A673 (cell line): ENCODE measurements around the gene ADGRG7. TPM values are rescaled to one million over a fixed set of nuclear protein-coding genes. Genes with fewer than 3 reads are reported as not detected.

Experiments
- BruUV-seq: library from RNA; stranded (reverse); fragments of 400-500 nt; replicated peaks from 2 replicates; lab custom pipeline; 2021; lab: Mats Ljungman, UMichigan
- CTCF ChIA-PET: fragments of 300-600 bp; sonication (Branson Sonifier 250); formaldehyde crosslinking; loops from one replicate; lab custom pipeline; 2022; ENCODE audit warnings: antibody characterized with exemption; lab: Charles Lee
- POLR2A ChIA-PET: fragments of 300-600 bp; sonication (Branson Sonifier 250); formaldehyde crosslinking; loops from one replicate; lab custom pipeline; 2022; ENCODE audit warnings: antibody characterized with exemption; ENCODE audit not compliant: low non-redundant PET; lab: Charles Lee
- DNase-seq: peaks from one replicate; pipeline ENCODE4 v3.0.0-alpha.2; 2015; ENCODE audit warnings: low spot score
- H3K27ac ChIP-seq: fragments of 200-600 bp; sonication (generic); 2 replicates; pipeline ENCODE4 v1.5.1; 2016; ENCODE audit warnings: mixed run types, low read depth, mild to moderate bottlenecking, mixed read lengths, antibody characterized with exemption, low read length; ENCODE audit not compliant: poor library complexity, severe bottlenecking
- H3K27me3 ChIP-seq: fragments of 200-600 bp; sonication (generic); replicated peaks from 2 replicates; pipeline ENCODE4 v1.6.1; 2017; ENCODE audit warnings: mixed run types, low read depth, mild to moderate bottlenecking, mixed read lengths, antibody characterized with exemption, low read length; ENCODE audit not compliant: insufficient read depth, poor library complexity
- H3K36me3 ChIP-seq: fragments of 200-600 bp; sonication (generic); 2 replicates; pipeline ENCODE4 v1.6.1; 2016; ENCODE audit warnings: mixed run types, mild to moderate bottlenecking, mixed read lengths, antibody characterized with exemption, low read length; ENCODE audit not compliant: insufficient read depth, poor library complexity, severe bottlenecking
- H3K4me1 ChIP-seq: fragments of 200-600 bp; sonication (generic); 2 replicates; pipeline ENCODE4 v1.6.1; 2017; ENCODE audit warnings: mixed run types, mild to moderate bottlenecking, mixed read lengths, antibody characterized with exemption, low read length; ENCODE audit not compliant: insufficient read depth, poor library complexity, severe bottlenecking
- H3K4me3 ChIP-seq: fragments of 200-600 bp; sonication (generic); 2 replicates; pipeline ENCODE4 v1.5.1; 2016; ENCODE audit warnings: low read depth, mixed run types, mild to moderate bottlenecking, mixed read lengths, low read length; ENCODE audit not compliant: poor library complexity, severe bottlenecking
- H3K9me3 ChIP-seq: fragments of 200-600 bp; sonication (generic); 2 replicates; pipeline ENCODE4 v1.6.1; 2016; ENCODE audit warnings: mixed run types, low read depth, mild to moderate bottlenecking, mixed read lengths, antibody characterized with exemption, low read length; ENCODE audit not compliant: poor library complexity, severe bottlenecking
- CTCF ChIP-seq: fragments of 300-800, 200-600 bp; sonication (generic); conservative IDR thresholded peaks from 2 replicates; pipeline ENCODE4 v1.5.1; 2017; ENCODE audit warnings: low read depth, mild to moderate bottlenecking, antibody characterized with exemption, low read length, moderate library complexity, mixed read lengths
- EZH2 ChIP-seq: fragments of 200-600 bp; sonication (generic); IDR thresholded peaks from 2 replicates; pipeline ENCODE4 v1.6.1; 2017; ENCODE audit warnings: borderline replicate concordance, low read depth, mild to moderate bottlenecking, mixed read lengths, antibody characterized with exemption, low read length; ENCODE audit not compliant: poor library complexity, severe bottlenecking
- intact Hi-C: fragments of 100-400 bp; cut with micrococcal nuclease; formaldehyde crosslinking; loops from one replicate; pipeline ENCODE4 v1.10.0; 2022; ENCODE audit not compliant: unreplicated experiment
- total RNA-seq: library from RNA; stranded (reverse); gene quantifications from 2 replicates; pipeline ENCODE4 v1.2.3, GENCODE V29; 2021

ADGRG7 gene
- total RNA-seq, 1 experiment from 2014 or later: 2.4 TPM

- Histone ChIP-seq H3K4me1 (peaks cover 65% of the 10 kb centered on the region), H3K27me3 (no peaks in the 10 kb centered on the region), H3K9me3 (no peaks in the 10 kb centered on the region), H3K27ac (peak overlapping the region; percentile 98), H3K4me3 (peak overlapping the region; percentile 41), H3K36me3 (no peaks in the 10 kb centered on the region)
- CTCF ChIA-PET: interaction anchor here (0.7 to 1.5 kb wide), 2 partner anchors 147 to 222 kb away, joined by 5 to 7 read pairs; no protein-coding TSS in a partner anchor
- TF ChIP-seq EZH2 (no peak), CTCF (no peak)
- BruUV-seq: no TSS peak
- peak; percentile 45 for DNase-seq
- intact Hi-C loops: loop anchor here (1.0 to 10.0 kb wide), 3 partner anchors 48 to 585 kb away; no protein-coding TSS in a partner anchor
- POLR2A ChIA-PET: no interaction called here
These were observed 562 bp downstream of the ADGRG7 start for GRCh38 chr3:100609963-100610362.

- Histone ChIP-seq H3K9me3 (no peaks in the 10 kb centered on the region), H3K36me3 (no peaks in the 10 kb centered on the region), H3K27ac (peak overlapping the region; percentile 98), H3K4me1 (peaks cover 73% of the 10 kb centered on the region), H3K4me3 (peak overlapping the region; percentile 41), H3K27me3 (no peaks in the 10 kb centered on the region)
- DNase-seq: peak; percentile 69
- CTCF ChIA-PET: no interaction called here
- POLR2A ChIA-PET: interaction anchor here (0.6 kb wide), 2 partner anchors 156 to 242 kb away, joined by 3 to 4 read pairs; no protein-coding TSS in a partner anchor
- no TSS peak for BruUV-seq
- no peak for TF ChIP-seq CTCF
- TF ChIP-seq EZH2: no peak
- intact Hi-C loops: loop anchor here (5.0 kb wide), 1 partner anchor 101 kb away; no protein-coding TSS in a partner anchor
These were observed 1.8 kb downstream of the ADGRG7 start for GRCh38 chr3:100611221-100611620.

GRCh38 chr3:100613721-100614390, 4.5 kb downstream of the ADGRG7 start:
- POLR2A ChIA-PET: no interaction called here
- intact Hi-C loops: loop anchor here (5.0 kb wide), 1 partner anchor 98 kb away; no protein-coding TSS in a partner anchor
- Histone ChIP-seq H3K27ac (peak overlapping the region; percentile 98), H3K4me3 (no peak overlapping the region), H3K36me3 (no peaks in the 10 kb centered on the region), H3K9me3 (no peaks in the 10 kb centered on the region), H3K4me1 (peaks cover 64% of the 10 kb centered on the region), H3K27me3 (no peaks in the 10 kb centered on the region)
- no peak for TF ChIP-seq CTCF
- TF ChIP-seq EZH2: no peak
- CTCF ChIA-PET: interaction anchor here (0.7 kb wide), 1 partner anchor 544 kb away, joined by 3 read pairs; no protein-coding TSS in a partner anchor
- DNase-seq: no peak
- no TSS peak for BruUV-seq
